Heart left ventricle (tissue), 16 donors: ENCODE measurements around the gene HMSD. TPM values are rescaled to one million over a fixed set of nuclear protein-coding genes. Genes with fewer than 3 reads are reported as not detected.

ENCODE experiments used
- ATAC-seq, 4 donors: fragments of 200-7000 bp; cut with Tn5 transposase; one replicate each; pipeline ENCODE4 v1.9.1; 2020 to 2022; ENCODE audit warnings: moderate library complexity in 4 of 4, mild to moderate bottlenecking in 3 of 4, moderate number of reproducible peaks in 1 of 4
- DNase-seq, 5 donors: peaks; one replicate each; pipeline ENCODE4 v3.0.0-alpha.2; 2020
- H3K27ac ChIP-seq, 12 donors: fragments of 200-600 bp; sonication (generic) in 4 of 12; one replicate each; pipeline versions ENCODE4 v1.5.0 to v1.8.0; 2016 to 2022; ENCODE audit warnings: mild to moderate bottlenecking in 2 of 12
- H3K27me3 ChIP-seq, 9 donors: fragments of 200-600 bp; sonication (generic) in 2 of 9; one replicate each; pipeline versions ENCODE4 v1.5.1 to v1.8.0; 2016 to 2022; ENCODE audit warnings: mild to moderate bottlenecking in 3 of 9
- H3K36me3 ChIP-seq, 9 donors: fragments of 200-600 bp; sonication (generic) in 2 of 9; one replicate each; pipeline versions ENCODE4 v1.5.0 to v1.8.0; 2018 to 2022; ENCODE audit warnings: mild to moderate bottlenecking in 2 of 9
- H3K4me1 ChIP-seq, 12 donors: fragments of 200-600 bp; sonication (generic) in 4 of 12; one replicate each; pipeline versions ENCODE4 v1.5.0 to v1.8.0; 2016 to 2022; ENCODE audit warnings: mild to moderate bottlenecking in 3 of 12
- H3K4me3 ChIP-seq, 12 donors: fragments of 200-600 bp; sonication (generic) in 4 of 12; one replicate each; pipeline versions ENCODE4 v1.5.0 to v1.8.0; 2017 to 2022; ENCODE audit warnings: mild to moderate bottlenecking in 9 of 12, moderate library complexity in 4 of 12
- H3K9me3 ChIP-seq, 12 donors: fragments of 200-600 bp; sonication (generic) in 4 of 12; one replicate each; pipeline versions ENCODE4 v1.5.0 to v1.8.0; 2016 to 2022; ENCODE audit warnings: mild to moderate bottlenecking in 1 of 12
- POLR2A ChIP-seq, 2 donors: fragments of 450-650 bp; IDR thresholded peaks; one replicate each; pipeline ENCODE4 v1.6.1; 2017; ENCODE audit warnings: antibody characterized with exemption in 2 of 2, mild to moderate bottlenecking in 2 of 2, moderate library complexity in 2 of 2
- WGBS, 4 donors: extraction: QIAGEN DNeasy Blood & Tissue Kit in 2 of 4; methylation state at CpG; one replicate each; pipeline versions ENCODE4 v1.1.5 to v1.1.7; 2013 to 2018; 5-methylcytosine and 5-hydroxymethylcytosine counted together
- intact Hi-C, 10 donors: fragments of 100-400 bp; cut with DNase I; formaldehyde crosslinking; loops; one replicate each; pipeline versions ENCODE4 v1.11.1 to v1.14.2; 2022
- polyA plus RNA-seq, 2 donors: library from polyadenylated mRNA; stranded (reverse); fragments of 200-250 nt; gene quantifications; one replicate each; pipeline ENCODE4 v1.2.3, GENCODE V29; 2013
- total RNA-seq, 9 donors: library from RNA; depleted of rRNA in 2 of 9; stranded (reverse); fragments of >200 nt in 2 of 9; fragmentation: NEBNext Ultra II Directional in 3 of 9; extraction: Animal tissue kit (Norgen Biotek cat#: 25700) in 3 of 9; gene quantifications; one replicate each; pipeline versions ENCODE4 v1.1.0 to v1.2.4, GENCODE V29; 2016 to 2023
- TF ChIP-seq, protein P1 (sequence below), 12 donors: fragments of 200-600 bp; sonication (generic) in 4 of 12; IDR thresholded peaks; one replicate each; pipeline versions ENCODE4 v1.5.0 to v1.8.0; 2018 to 2022; ENCODE audit warnings: antibody characterized with exemption in 12 of 12, mild to moderate bottlenecking in 5 of 12
- donor health status: ischemic (EF 13 %, LVEDD 7.1; RV severe dilation, severe dysfunction).
- donor health status: healthy with polysubstance abuse.
- donor health status: DM: no; HTN: yes; CAD: no.
- donor health status: DM: no; HTN: no; CAD: no.
- donor health status: ischemic (EF 25% LVEDD 6.9; RV normal size, moderate dysfunction).
- donor health status: ischemic (EF 25% LVEDD 5.7; RV mildly dilated, moderate dysfunction).
- donor health status: healthy.
- donor health status: DM: yes; HTN: yes; CAD: no.
- donor health status: ischemic (EF 35%, LVEDD 5.7; RV mildly dilated, moderate dysfunction).
- donor health status: nonischemic (EF 11% LVEDD 7.7; RV severe dilation, severe dysfunction).
- donor health status: DM: yes; HTN: yes; CAD: no.
- donor health status: PGD.
- donor health status: ischemic (EF 29% LVEDD 5.4; RV normal size, mild dysfunction).
- donor health status: nonischemic (EF 23%, LVEDD 6.1; RV moderate dilation, normal function).

The HMSD gene
- total and polyA plus RNA-seq, 11 donors, result 0.33 to 1.3 (median 0.43) TPM; not detected in 8

DNA sequence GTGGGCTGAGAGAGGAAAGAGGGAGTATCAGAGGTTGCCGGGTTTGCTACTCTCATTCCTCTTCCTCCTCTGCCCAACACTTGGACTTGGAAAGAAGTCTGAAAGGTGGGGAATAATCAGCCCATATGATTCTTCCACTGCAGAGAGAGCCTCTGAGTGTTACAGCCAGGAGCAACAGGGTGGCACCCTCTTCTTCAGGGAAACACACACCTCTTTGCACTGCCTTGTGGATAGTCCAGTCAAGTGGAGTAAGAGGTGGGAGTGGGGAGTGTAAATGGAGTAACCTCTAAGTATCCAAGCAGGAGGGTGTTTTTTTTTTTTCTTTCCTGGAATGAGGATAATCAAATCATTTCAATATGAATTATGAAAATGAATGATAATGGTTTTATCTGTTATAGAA, 11.8 kb downstream of the HMSD start:
- intact Hi-C loops, result loop anchor here in 1 of 10 donors (5.0 kb wide), 1 partner anchor 36 kb away; no protein-coding TSS in a partner anchor
- Histone ChIP-seq H3K27ac (no peak overlapping the region), H3K9me3 (no peaks in the 10 kb centered on the region), H3K36me3 (no peaks in the 10 kb centered on the region), H3K4me3 (no peak overlapping the region), H3K4me1 (no peaks in the 10 kb centered on the region), H3K27me3 (peaks cover 0 to 19% (median 0%) of the 10 kb centered on the region in 9 donors)
- no peak for TF ChIP-seq POLR2A (IDR thresholded peaks at IDR 0.05)
- TF ChIP-seq, protein P1, sequence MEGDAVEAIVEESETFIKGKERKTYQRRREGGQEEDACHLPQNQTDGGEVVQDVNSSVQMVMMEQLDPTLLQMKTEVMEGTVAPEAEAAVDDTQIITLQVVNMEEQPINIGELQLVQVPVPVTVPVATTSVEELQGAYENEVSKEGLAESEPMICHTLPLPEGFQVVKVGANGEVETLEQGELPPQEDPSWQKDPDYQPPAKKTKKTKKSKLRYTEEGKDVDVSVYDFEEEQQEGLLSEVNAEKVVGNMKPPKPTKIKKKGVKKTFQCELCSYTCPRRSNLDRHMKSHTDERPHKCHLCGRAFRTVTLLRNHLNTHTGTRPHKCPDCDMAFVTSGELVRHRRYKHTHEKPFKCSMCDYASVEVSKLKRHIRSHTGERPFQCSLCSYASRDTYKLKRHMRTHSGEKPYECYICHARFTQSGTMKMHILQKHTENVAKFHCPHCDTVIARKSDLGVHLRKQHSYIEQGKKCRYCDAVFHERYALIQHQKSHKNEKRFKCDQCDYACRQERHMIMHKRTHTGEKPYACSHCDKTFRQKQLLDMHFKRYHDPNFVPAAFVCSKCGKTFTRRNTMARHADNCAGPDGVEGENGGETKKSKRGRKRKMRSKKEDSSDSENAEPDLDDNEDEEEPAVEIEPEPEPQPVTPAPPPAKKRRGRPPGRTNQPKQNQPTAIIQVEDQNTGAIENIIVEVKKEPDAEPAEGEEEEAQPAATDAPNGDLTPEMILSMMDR (IDR thresholded peaks at IDR 0.05), result no peak
- DNase-seq (no peak), ATAC-seq (no peak)
- WGBS, 4 donors, result 63 to 83% (median 71%) methylated on average over 1 of the region's 1 CpG

DNA sequence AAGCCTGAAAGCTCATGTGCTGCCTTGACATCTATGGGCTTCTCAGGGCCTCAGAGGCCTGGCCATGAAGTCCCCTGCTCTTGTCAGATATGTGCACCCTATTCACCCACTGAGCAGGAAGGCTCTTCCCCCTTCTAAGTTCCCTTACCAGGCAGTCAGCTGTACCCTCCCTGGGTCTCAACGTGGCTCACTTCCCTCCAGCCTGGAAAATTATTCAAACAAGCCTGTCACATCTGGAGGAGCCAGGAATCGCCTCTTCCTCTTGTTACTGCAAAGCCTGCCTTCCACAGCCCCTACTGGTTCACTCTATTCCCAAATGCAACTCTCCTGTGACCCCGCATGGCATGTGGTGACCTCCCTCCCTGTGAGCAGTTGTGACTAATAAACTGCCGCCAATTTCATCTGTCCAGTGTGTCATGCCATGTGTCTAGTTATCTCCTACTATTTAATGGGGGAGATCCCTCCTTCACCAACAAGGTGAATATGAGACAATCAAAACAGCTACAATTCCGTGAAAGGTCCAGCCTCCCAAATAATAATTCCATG, 12.4 kb downstream of the HMSD start:
- TF ChIP-seq, protein P1 (IDR thresholded peaks at IDR 0.05), result no peak
- no peak for TF ChIP-seq POLR2A (IDR thresholded peaks at IDR 0.05)
- DNase-seq, result no peak
- Histone ChIP-seq H3K4me3 (no peak overlapping the region), H3K27ac (no peak overlapping the region), H3K36me3 (no peaks in the 10 kb centered on the region), H3K27me3 (peaks cover 0 to 18% (median 0%) of the 10 kb centered on the region in 9 donors), H3K4me1 (no peaks in the 10 kb centered on the region), H3K9me3 (no peaks in the 10 kb centered on the region)
- no peak for ATAC-seq
- intact Hi-C loops, result loop anchor here in 1 of 10 donors (5.0 kb wide), 1 partner anchor 36 kb away; no protein-coding TSS in a partner anchor
- 57 to 70% (median 65%) methylated on average over 5 of the region's 5 CpGs for WGBS, 4 donors

DNA sequence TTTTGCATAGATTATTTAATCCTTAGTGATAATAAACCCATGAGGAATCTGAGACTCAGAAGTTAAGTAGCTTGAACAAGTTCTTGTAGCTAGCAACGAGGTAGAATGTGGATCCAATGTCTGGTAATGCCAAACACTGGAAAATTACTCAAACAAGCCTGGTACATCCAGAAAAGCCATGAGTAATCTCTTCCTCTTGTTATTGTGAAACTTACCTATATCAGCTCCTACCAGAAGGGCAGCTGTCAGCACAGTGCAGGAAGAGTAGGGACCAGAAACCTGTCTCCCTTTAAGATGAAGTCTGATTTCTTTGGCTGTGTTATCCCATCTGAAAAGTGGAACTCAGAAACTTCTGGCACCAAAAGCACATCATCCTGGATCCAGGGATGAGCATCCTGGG, 13.0 kb downstream of the HMSD start:
- intact Hi-C loops, result loop anchor here in 1 of 10 donors (5.0 kb wide), 1 partner anchor 35 kb away; no protein-coding TSS in a partner anchor
- peaks cover 0 to 12% (median 0%) of the 10 kb centered on the region in 9 donors for H3K27me3 ChIP-seq
- TF ChIP-seq POLR2A (IDR thresholded peaks at IDR 0.05), result no peak
- TF ChIP-seq, protein P1 (IDR thresholded peaks at IDR 0.05), result no peak
- ATAC-seq (no peak), DNase-seq (no peak)
- H3K36me3 ChIP-seq, result no peaks in the 10 kb centered on the region
- no peaks in the 10 kb centered on the region for H3K4me1 ChIP-seq
- no peak overlapping the region for H3K27ac ChIP-seq
- WGBS, 4 donors, result 39 to 42% (median 42%) methylated on average over 1 of the region's 1 CpG
- no peaks in the 10 kb centered on the region for H3K9me3 ChIP-seq
- H3K4me3 ChIP-seq, result no peak overlapping the region

DNA sequence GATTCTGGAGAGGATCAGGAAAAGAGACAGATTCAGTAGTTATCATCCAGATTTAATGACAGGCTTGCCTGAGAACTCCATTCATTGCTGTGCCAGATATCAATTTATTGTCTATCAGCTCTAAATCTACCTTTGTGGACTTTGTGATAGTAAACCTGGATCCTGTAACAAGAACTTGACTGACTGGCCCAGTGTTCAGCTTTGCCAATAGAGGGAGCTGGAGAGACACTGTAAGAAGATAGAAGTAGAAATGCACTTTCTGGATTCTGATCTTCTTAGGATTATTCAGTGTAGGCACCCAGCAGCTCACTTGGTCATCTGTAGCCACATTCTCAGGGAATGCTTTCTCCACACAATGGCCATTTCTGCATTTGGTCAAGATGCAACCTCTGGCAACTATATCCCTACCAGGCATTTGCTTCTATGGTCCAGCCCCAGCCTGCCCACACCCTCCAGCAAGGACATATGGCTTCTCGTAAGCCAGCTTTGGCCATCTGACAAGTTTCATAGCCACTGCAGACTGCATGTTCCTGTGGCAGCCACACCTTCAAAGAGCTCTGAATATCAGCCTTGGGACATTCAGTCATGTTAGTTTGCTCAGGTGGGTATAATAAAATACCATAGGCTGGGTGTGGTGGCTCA, 14.6 kb downstream of the HMSD start:
- no peak overlapping the region for H3K27ac ChIP-seq
- no peaks in the 10 kb centered on the region for H3K36me3 ChIP-seq
- intact Hi-C loops, result loop anchor here in 2 of 10 donors (1.0 to 5.0 kb wide), 2 partner anchors 16 to 34 kb away; no protein-coding TSS in a partner anchor
- TF ChIP-seq, protein P1 (IDR thresholded peaks at IDR 0.05), result peak; percentile 63 to 88 (median 78)
- TF ChIP-seq POLR2A (IDR thresholded peaks at IDR 0.05), result no peak
- no peaks in the 10 kb centered on the region for H3K4me1 ChIP-seq
- H3K4me3 ChIP-seq, result no peak overlapping the region
- WGBS, 4 donors, result 54 to 67% (median 59%) methylated on average over 1 of the region's 1 CpG
- DNase-seq (peak in 1 of 5 donors; percentile 39), ATAC-seq (peak in 2 of 4 donors; percentile 59 to 62)
- no peaks in the 10 kb centered on the region for H3K9me3 ChIP-seq
- H3K27me3 ChIP-seq, result peaks cover 0 to 8% (median 0%) of the 10 kb centered on the region in 9 donors
